IMR-90 (cell line): ENCODE measurements around the gene C10orf71. TPM values are rescaled to one million over a fixed set of nuclear protein-coding genes. Genes with fewer than 3 reads are reported as not detected.

Source experiments
- ATAC-seq: fragments of 200-7000 bp; cut with Tn5 transposase; 2 replicates; pipeline ENCODE4 v1.9.1; 2020; ENCODE audit warnings: low read depth, mild to moderate bottlenecking, moderate library complexity
- BruUV-seq: library from RNA; stranded (reverse); fragments of 400-500 nt; replicated peaks from 2 replicates; lab custom pipeline; 2021; lab: Mats Ljungman, UMichigan
- CTCF ChIA-PET: fragments of 300-600 bp; formaldehyde crosslinking; extraction: SDS; loops from one replicate; lab custom pipeline; 2021; ENCODE audit warnings: antibody characterized with exemption; lab: Yijun Ruan, JAX
- POLR2A ChIA-PET: fragments of 300-600 bp; sonication (Branson Sonifier 250); formaldehyde crosslinking; loops from one replicate; lab custom pipeline; 2022; ENCODE audit warnings: antibody characterized with exemption; ENCODE audit not compliant: unreplicated experiment; lab: Charles Lee
- DNase-seq: peaks from one replicate; pipeline ENCODE4 v3.0.0; 2013
- H2AFZ ChIP-seq: replicated peaks from 2 replicates; pipeline ENCODE3; 2013; ENCODE audit warnings: low read length, mild to moderate bottlenecking; ENCODE audit not compliant: poor library complexity
- H2AK5ac ChIP-seq: 2 replicates; pipeline ENCODE4 v1.6.1; 2013; ENCODE audit warnings: low read depth, low read length, inconsistent platforms
- H2AK9ac ChIP-seq: replicated peaks from 2 replicates; pipeline ENCODE3; 2013; ENCODE audit warnings: mild to moderate bottlenecking, low read depth, low read length, moderate library complexity; ENCODE audit not compliant: poor library complexity
- H2BK120ac ChIP-seq: 2 replicates; pipeline ENCODE4 v1.6.1; 2013; ENCODE audit warnings: low read depth, low read length, inconsistent platforms
- H2BK15ac ChIP-seq: 3 replicates; pipeline ENCODE4 v1.6.1; 2013; ENCODE audit warnings: low read depth, low read length, inconsistent platforms
- H2BK20ac ChIP-seq: 2 replicates; pipeline ENCODE4 v1.6.1; 2013; ENCODE audit warnings: low read depth, mild to moderate bottlenecking, inconsistent platforms, low read length, moderate library complexity
- H2BK5ac ChIP-seq: 2 replicates; pipeline ENCODE4 v1.6.1; 2013; ENCODE audit warnings: mild to moderate bottlenecking, low read depth, low read length, inconsistent platforms; ENCODE audit not compliant: poor library complexity, severe bottlenecking
- H3K14ac ChIP-seq: replicated peaks from 2 replicates; pipeline ENCODE4 v1.6.1; 2013; ENCODE audit warnings: low read depth, low read length, inconsistent platforms
- H3K18ac ChIP-seq: 2 replicates; pipeline ENCODE4 v1.6.1; 2013; ENCODE audit warnings: low read depth, low read length, control low read depth
- H3K23ac ChIP-seq: 2 replicates; pipeline ENCODE4 v1.6.1; 2013; ENCODE audit warnings: low read depth, low read length, inconsistent platforms
- H3K27ac ChIP-seq: 2 replicates; pipeline ENCODE4 v1.5.1; 2013; ENCODE audit warnings: mild to moderate bottlenecking, control low read depth, low read length; ENCODE audit not compliant: insufficient read depth
- H3K27me3 ChIP-seq: 2 replicates; pipeline ENCODE4 v1.6.1; 2013; ENCODE audit warnings: low read length; ENCODE audit not compliant: control insufficient read depth, insufficient read depth
- H3K36me3 ChIP-seq: 2 replicates; pipeline ENCODE4 v1.6.1; 2013; ENCODE audit warnings: low read length, mixed read lengths; ENCODE audit not compliant: control insufficient read depth, insufficient read depth
- H3K4ac ChIP-seq: 2 replicates; pipeline ENCODE4 v1.6.1; 2013; ENCODE audit warnings: low read depth, low read length, inconsistent platforms
- H3K4me1 ChIP-seq: 2 replicates; pipeline ENCODE4 v1.6.1; 2013; ENCODE audit warnings: low read length, mixed read lengths; ENCODE audit not compliant: control insufficient read depth, insufficient read depth
- H3K4me2 ChIP-seq: 2 replicates; pipeline ENCODE4 v1.6.1; 2013; ENCODE audit warnings: low read depth, mild to moderate bottlenecking, control low read depth, low read length, moderate library complexity
- H3K4me3 ChIP-seq: 2 replicates; pipeline ENCODE4 v1.5.1; 2013; ENCODE audit warnings: low read depth, mild to moderate bottlenecking, control low read depth, low read length, moderate library complexity; ENCODE audit not compliant: insufficient read depth
- H3K56ac ChIP-seq: 2 replicates; pipeline ENCODE4 v1.6.1; 2013; ENCODE audit warnings: low read length, inconsistent platforms; ENCODE audit not compliant: insufficient read depth; ENCODE audit errors: extremely low read depth
- H3K79me1 ChIP-seq, 2 experiments: 2 replicates each; pipeline ENCODE4 v1.6.1; 2013; ENCODE audit warnings: low read length in 2 of 2, inconsistent platforms in 1 of 2, low read depth in 1 of 2
- H3K9ac ChIP-seq: 2 replicates; pipeline ENCODE4 v1.6.1; 2013; ENCODE audit warnings: low read depth, low read length, control low read depth
- H3K9me1 ChIP-seq: 2 replicates; pipeline ENCODE4 v1.6.1; 2013; ENCODE audit warnings: low read length, inconsistent platforms; ENCODE audit not compliant: insufficient read depth
- H3K9me3 ChIP-seq: 2 replicates; pipeline ENCODE4 v1.6.1; 2013; ENCODE audit warnings: low read length; ENCODE audit not compliant: control insufficient read depth, insufficient read depth
- H4K20me1 ChIP-seq: 2 replicates; pipeline ENCODE4 v1.6.1; 2013; ENCODE audit warnings: low read length, inconsistent platforms; ENCODE audit not compliant: insufficient read depth
- H4K5ac ChIP-seq: 2 replicates; pipeline ENCODE4 v1.6.1; 2013; ENCODE audit warnings: mild to moderate bottlenecking, low read depth, low read length, control low read depth
- H4K8ac ChIP-seq, 2 experiments: 2 replicates each; pipeline ENCODE4 v1.6.1; 2013; ENCODE audit warnings: low read depth in 2 of 2, low read length in 2 of 2, control low read depth in 1 of 2, inconsistent platforms in 1 of 2
- H4K91ac ChIP-seq: 2 replicates; pipeline ENCODE4 v1.6.1; 2013; ENCODE audit warnings: low read depth, low read length, inconsistent platforms; ENCODE audit not compliant: insufficient read depth
- BHLHE40 ChIP-seq: fragments of 150-350 bp; IDR thresholded peaks from 2 replicates; pipeline ENCODE4 v1.6.1; 2016; ENCODE audit warnings: mild to moderate bottlenecking, low read depth, low read length
- MAFK ChIP-seq: IDR thresholded peaks from 2 replicates; pipeline ENCODE4 v1.6.1; 2012; ENCODE audit warnings: low read depth, low read length, improper control_type of control experiment
- MAZ ChIP-seq: IDR thresholded peaks from 2 replicates; pipeline ENCODE4 v1.6.1; 2012; ENCODE audit warnings: low read depth, mild to moderate bottlenecking, low read length, improper control_type of control experiment, moderate library complexity, borderline replicate concordance
- RCOR1 ChIP-seq: IDR thresholded peaks from 2 replicates; pipeline ENCODE4 v1.6.1; 2012; ENCODE audit warnings: mild to moderate bottlenecking, low read length, improper control_type of control experiment; ENCODE audit not compliant: insufficient replicate concordance
- RFX5 ChIP-seq: IDR thresholded peaks from 2 replicates; pipeline ENCODE4 v1.8.0; 2012; ENCODE audit warnings: low read depth, mild to moderate bottlenecking, low read length, moderate library complexity
- WGBS, 2 experiments: methylation state at CpG; one replicate each; pipeline versions ENCODE4 v1.1.5 to v1.1.7; 2013; ENCODE audit warnings: missing lambda C conversion rate in 2 of 2; ENCODE audit not compliant: insufficient read length in 1 of 2; ENCODE audit errors: extremely low coverage in 2 of 2; 5-methylcytosine and 5-hydroxymethylcytosine counted together
- dilution Hi-C: fragments of 300-500 bp; cut with HindIII; formaldehyde crosslinking; loops from one replicate; pipeline ENCODE4 v1.14.3; 2018; ENCODE audit warnings: low sequenced_read_pairs; ENCODE audit not compliant: unreplicated experiment
- in situ Hi-C: fragments of 300-500 bp; cut with MboI; formaldehyde crosslinking; loops from 3 replicates; pipeline ENCODE4 v1.14.3; 2019; ENCODE audit warnings: low sequenced_read_pairs, inconsistent platforms, mixed read lengths
- intact Hi-C: fragments of 100-400 bp; cut with micrococcal nuclease; formaldehyde crosslinking; loops from 2 replicates; pipeline ENCODE4 v1.10.0; 2022
- polyA plus RNA-seq, 3 experiments: library from polyadenylated mRNA; depleted of rRNA; stranded (reverse); fragments of >200 nt; gene quantifications; 2 replicates each; pipeline ENCODE4 v1.2.3, GENCODE V29; 2012; ENCODE audit warnings: low replicate concordance in 1 of 3
- total RNA-seq: library from RNA; depleted of rRNA; stranded (reverse); fragments of >200 nt; gene quantifications from 2 replicates; pipeline ENCODE4 v1.2.3, GENCODE V29; 2012

C10orf71 gene
- total and polyA plus RNA-seq, 2 of the 4 experiments (the other 2 are of a cell fraction): not detected

DNA sequence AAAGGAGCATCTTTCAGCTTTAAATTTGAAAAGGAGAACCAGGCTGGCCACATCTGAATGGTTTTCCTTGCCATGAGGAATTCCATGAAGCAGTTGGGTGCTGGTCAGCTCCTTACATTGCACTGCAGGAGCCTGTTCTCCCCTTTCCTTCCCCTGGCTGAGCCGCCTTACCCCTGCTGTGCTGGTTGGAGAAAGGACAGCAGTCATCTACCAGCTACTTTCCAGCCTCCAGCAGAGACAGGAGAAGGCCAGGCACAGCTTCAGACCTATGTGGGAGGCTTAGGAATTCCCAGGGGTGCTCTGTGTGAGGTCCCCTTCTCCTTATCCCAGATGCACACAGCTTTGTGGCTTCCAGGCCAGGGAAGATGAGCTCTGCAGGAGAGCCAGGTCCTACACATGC is 4.7 kb downstream of the C10orf71 start:
- Histone ChIP-seq H3K4me2 (no peak overlapping the region), H4K91ac (no peak overlapping the region), H3K18ac (no peak overlapping the region), H4K8ac (no peak overlapping the region), H3K27me3 (peaks cover 27% of the 10 kb centered on the region), H3K4ac (no peak overlapping the region), H3K4me1 (no peaks in the 10 kb centered on the region), H3K14ac (no peak overlapping the region), H3K9ac (no peak overlapping the region), H2AK5ac (no peak overlapping the region), H3K27ac (no peak overlapping the region), H3K9me1 (no peaks in the 10 kb centered on the region), H2BK15ac (no peak overlapping the region), H3K56ac (no peak overlapping the region), H4K5ac (no peak overlapping the region), H3K36me3 (no peaks in the 10 kb centered on the region), H2BK5ac (no peak overlapping the region), H2AFZ (no peak overlapping the region), H2BK120ac (no peak overlapping the region), H4K20me1 (no peaks in the 10 kb centered on the region), H3K9me3 (no peaks in the 10 kb centered on the region), H3K4me3 (no peak overlapping the region), H2AK9ac (no peak overlapping the region), H3K23ac (no peak overlapping the region), H3K79me1 (no peaks in the 10 kb centered on the region), H2BK20ac (no peak overlapping the region)
- ATAC-seq (no peak), DNase-seq (no peak)
- no peak for TF ChIP-seq MAFK
- no peak for TF ChIP-seq RCOR1
- no peak for TF ChIP-seq MAZ
- no peak for TF ChIP-seq BHLHE40
- no peak for TF ChIP-seq RFX5
- BruUV-seq: no TSS peak
- dilution Hi-C loops (no loop called here), intact Hi-C loops (no loop called here), in situ Hi-C loops (no loop called here)
- POLR2A ChIA-PET: no interaction called here
- no CpG with 5 or more reads among the region's 1 CpG for WGBS, 2 experiments
- CTCF ChIA-PET: no interaction called here
